ENCODE data around the gene CSRP1.
"Not testable (repeated sequence)": the region's sequence is repeated elsewhere in the genome, so short reads cannot be mapped to it uniquely, and the experiment has no call there.

Gene CSRP1

GRCh38 chr1:201496296-201496690 lies 10.6 kb downstream of the CSRP1 start:
- no peak for DNase-seq

- no peak for DNase-seq
Measured at GRCh38 chr1:201495551-201496295, 11.2 kb downstream of the CSRP1 start.

GRCh38 chr1:201493757-201494617 lies 12.9 kb downstream of the CSRP1 start:
- no peak for DNase-seq

GRCh38 chr1:201493026-201493656 lies 13.8 kb downstream of the CSRP1 start:
- DNase-seq, result not testable (repeated sequence)

GRCh38 chr1:201491896-201492511 lies 14.9 kb downstream of the CSRP1 start:
- no peak for DNase-seq

GRCh38 chr1:201490708-201491131 lies 16.2 kb downstream of the CSRP1 start:
- no peak for DNase-seq

DNA sequence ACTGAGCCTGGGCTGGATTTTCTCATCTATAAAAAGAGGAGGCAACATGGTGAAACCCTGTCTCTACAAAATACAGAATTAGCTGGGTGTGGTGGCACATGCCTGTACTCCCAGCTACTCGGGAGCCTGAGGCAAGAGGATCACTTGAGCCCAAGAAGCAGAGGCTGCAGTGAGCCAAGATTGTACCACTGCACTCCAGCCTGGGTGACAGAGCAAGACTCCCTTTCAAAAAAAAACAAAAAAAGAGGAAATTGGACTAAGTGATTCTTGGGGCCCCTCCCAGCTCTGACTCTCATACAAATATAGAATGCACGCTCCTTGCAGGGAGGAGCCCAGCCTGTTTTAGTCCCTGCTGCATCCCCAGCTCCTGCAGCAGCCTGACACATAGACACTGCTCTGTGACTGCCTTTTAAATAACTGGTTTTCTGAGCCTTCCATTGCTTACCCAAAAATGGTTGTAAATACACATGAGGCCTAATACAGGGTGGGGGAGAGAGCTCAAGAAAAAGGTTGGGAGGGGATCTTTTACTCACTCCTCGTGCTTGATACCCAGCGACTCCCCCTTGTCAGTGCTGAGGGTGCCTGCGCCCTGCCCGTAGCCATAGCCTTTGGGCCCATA lies 17.2 kb downstream of the CSRP1 start:
- no peak for DNase-seq

DNA sequence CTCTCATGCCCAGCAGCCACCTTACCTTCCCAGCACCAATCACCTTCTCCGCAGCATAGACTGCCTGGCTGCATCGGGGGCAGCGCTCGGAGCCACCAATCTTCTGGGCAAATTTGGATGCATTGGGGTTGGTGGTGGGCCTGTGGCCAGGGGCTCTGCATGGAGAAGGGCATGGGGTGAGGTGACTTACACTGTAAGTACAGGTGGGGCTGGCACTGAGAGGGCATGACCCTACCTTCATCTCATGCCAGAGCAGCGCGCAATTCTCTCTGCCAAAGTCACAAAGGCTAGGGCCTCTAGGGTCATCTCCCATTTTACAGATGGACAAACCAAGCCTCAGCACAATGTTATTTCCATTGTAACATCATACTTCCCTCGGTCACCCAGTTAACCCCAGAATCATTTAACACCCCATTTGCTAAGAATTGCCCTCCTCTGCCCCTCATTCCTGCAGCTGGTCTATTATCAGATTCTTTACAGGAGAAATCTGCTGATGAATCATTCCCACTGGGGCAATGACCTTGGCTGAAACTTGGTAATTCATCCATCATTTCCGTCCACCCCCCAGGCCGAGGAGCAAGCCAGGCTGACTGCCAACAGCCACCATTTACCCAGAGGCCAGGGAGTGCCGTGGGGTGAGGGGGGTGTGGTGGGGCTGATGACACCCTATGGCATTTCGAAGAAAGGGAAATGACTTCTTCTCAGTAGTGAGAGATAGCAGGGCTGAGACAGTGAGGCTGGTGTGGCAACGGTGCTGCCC lies 17.9 kb downstream of the CSRP1 start:
- DNase-seq, result no peak

- DNase-seq, result no peak
Measured at GRCh38 chr1:201487742-201488141, 19.2 kb downstream of the CSRP1 start.

GRCh38 chr1:201486187-201486586 lies 20.7 kb downstream of the CSRP1 start:
- no peak for DNase-seq

GRCh38 chr1:201485184-201485774 lies 21.6 kb downstream of the CSRP1 start:
- DNase-seq, result no peak

DNA sequence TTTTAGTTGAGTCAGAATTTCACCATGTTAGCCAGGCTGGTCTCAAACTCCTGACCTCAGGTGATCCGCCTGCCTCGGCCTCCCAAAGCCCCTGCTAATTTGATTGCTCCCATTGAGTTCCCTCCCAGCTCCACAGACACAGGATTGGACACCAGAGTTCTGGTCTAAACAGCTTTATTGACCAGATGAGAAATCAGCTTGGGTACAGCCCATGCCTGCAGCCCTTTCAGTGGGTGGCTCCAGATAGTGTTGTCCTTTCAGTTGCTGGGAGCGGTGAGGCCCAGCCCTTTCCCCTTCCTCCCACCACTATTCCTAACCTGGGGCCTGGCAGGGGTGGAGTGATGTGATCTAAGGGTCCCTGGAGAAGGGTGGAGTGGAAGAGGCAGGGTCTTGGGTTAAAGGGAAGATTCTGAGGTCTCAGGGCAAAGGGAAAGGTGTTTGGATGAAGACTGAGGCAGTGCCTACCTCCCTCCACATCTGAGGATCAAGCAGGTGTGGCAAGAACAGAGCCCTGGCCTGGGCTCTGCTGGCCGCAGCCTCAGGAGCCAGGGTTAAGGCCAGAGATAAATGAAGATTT lies 23.5 kb downstream of the CSRP1 start:
- no peak for DNase-seq

DNA sequence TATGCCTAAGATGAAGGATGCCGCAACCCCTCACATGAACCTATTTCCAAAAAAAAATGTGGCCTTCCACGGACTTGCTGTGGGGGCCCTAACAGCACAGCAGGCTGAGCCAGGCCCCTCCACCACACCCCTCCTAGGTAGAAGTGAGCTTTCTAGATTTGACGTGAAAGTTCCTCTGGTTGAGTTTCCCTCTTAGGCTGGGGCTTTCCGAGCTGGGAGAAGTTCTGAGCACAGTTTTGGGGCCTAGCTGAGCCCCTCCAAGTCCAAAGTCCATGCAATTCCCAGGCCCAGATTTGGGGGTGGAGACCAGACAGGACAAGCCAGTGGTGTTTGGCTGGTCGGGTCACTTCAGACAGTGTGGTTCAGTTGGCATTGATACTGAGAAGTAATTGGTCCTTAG lies 24.2 kb downstream of the CSRP1 start:
- no peak for DNase-seq

DNA sequence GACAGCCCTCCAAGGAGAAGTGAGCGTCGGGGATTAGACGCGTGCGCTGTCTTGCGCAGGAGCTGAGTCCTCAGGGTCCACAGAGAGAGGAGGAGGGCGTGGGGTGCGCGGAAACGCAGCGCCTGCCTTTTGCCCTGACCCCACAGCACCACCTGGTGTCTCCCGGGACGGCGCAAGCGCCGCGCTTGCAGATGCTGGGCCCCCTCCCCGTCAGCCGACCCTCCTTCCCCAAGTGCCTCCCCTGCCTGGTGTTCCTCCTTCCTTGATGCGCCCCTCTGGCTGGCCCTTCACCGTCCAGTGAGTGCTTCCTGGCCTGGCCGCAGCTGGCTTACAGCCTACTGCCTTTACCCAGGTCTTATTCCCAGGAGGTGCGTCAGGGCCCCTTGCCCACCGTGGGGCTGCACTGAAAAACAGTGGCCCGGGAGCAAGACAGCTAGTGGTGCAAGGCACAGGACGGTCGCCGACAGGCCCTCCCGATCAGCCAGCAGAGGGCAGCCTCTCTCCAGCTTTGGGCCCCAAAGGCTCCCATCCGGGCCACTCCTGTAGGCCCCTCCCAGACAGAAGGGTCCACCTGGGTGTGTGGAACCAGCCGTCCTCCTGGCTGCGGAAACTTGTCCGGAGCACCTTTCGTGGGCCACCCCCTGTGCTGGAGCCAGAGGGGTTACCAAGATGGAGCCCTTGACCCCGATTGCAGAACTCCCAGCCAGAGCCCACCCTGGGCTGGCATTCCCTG lies 25.0 kb downstream of the CSRP1 start:
- peak; percentile 71 for DNase-seq

- DNase-seq, result no peak
Measured at GRCh38 chr1:201481004-201481380, 25.9 kb downstream of the CSRP1 start.

DNA sequence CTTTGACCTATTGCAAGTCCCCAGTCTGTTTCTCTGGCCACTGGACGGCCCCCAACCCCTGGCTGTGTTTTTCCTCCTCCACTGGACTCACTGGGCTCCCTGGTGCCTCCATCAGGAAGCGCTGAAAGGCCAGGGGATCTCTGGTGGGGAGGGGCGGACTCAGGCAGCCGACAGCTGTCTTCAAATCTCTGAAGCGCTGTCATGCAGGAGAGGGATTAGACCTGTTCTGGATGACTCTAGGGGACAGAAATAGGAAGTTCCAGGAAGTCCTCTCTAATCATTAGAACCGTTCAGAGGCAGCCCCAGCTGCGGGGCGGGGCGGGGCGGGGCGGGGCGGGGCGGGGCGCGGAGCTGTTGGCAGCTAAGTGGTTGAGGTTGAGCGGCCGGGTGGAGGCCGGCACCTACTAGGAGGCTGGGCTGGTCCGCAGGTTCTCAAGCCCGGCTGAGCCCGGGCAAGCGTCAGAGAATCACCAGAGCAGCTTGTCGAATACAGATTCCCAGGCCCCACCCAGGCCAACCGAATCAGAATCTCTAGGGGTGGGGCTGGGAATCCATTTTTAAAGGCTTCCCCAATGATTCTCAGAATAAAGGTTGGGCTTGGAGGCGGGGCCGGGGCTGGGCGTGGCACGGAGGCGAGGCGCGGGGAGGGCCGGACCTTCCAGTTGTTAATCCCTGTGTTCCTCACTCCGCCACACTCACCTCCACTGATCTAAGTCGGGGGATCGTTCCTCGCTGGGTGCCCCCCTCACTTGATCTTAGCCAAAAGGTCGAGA lies 26.5 kb downstream of the CSRP1 start:
- DNase-seq, result peak; percentile 58

GRCh38 chr1:201479201-201479730 lies 27.7 kb downstream of the CSRP1 start:
- no peak for DNase-seq

DNA sequence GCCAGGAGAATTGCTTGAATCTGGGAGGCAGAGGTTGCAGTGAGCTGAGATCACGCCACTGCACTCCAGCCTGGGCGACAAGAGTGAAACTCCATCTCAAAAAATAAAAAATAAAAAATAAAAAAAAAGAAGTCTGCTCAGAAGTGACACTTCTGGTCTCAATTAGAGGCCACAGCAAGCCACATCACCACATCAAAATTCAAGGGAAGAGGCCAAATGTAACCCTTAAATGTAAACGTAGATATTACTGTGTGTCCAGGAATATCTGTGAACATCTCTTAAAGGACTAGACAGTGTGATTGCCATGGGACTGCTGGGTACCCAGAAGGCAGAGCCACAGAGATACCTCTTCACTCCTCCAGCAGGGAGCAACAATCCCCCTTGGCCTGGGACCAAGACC lies 28.3 kb downstream of the CSRP1 start:
- not testable (repeated sequence) for DNase-seq

DNA sequence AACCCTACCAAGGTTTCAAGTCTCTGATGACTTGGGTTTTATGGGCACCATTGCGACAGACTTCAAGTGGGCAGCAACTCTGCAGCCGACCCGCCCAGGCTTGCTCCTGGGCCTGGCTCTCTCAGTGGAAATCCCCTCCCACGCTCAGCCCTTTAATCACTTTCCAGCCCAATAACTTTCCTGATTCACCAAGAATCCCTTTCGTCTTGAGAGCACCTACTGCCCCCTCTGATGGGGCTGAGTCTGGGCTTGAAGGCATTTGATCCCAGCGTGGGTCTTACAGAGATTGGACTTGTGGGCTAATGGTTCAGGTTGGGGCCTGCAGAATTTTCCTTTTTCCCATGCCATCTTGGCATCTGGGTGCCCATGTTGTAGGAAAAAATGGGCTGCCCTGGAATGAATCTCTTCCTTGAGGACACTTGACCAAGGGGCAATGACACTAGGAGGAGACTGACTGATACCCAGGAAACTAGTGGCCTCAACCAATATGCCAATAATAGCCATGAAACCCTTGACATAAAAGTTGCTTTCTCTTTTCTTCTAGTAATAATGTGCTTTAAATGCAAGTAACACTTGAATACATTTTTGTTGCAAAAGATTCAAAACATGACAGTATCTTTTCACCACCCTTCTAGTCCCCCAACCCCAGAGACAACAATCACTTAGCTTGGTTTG lies 30.1 kb downstream of the CSRP1 start:
- no peak for DNase-seq
